Erythroblast (primary cell): Measurements from ENCODE around the gene DHX30.

Source experiments
- GATA1 ChIP-seq: IDR thresholded peaks from 2 replicates; pipeline ENCODE4 v1.6.1; 2011; ENCODE audit warnings: low read depth, mild to moderate bottlenecking, control low read depth, low read length, moderate library complexity
- POLR2A ChIP-seq: IDR thresholded peaks from 2 replicates; pipeline ENCODE4 v1.6.1; 2011; ENCODE audit warnings: mild to moderate bottlenecking, low read length

DNA sequence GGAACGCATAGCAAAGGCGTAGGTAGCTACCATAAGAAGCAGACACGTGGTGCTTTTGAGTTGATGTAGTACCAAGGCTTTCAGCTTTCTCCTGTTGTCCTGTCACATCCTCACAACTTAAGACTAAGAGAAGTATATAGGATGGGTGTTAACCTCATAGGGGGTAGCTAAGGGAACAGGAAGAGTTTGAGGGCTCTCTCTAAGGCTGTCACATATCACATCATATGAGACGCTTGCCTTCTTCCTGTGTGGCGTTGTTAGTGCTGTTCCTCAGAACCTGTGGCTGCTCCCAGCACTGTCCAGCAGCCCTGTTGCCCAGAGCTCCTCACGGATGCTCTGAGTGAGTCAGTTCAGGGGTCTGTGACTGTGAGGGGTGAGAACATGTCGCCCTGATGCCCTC, 14.7 kb downstream of the DHX30 start:
- TF ChIP-seq POLR2A: no peak
- no peak for TF ChIP-seq GATA1
